ENCODE measurements around the gene AMOTL1. TPM values are rescaled to one million over a fixed set of nuclear protein-coding genes. Genes with fewer than 3 reads are reported as not detected.

AMOTL1 gene
- total RNA-seq, 4 donors from 2014 or later = 2.5 to 19.0 (median 7.2) TPM

- Histone ChIP-seq H3K27ac (peak overlapping the region in 2 of 4 donors; percentile 50 to 55), H3K4me1 (peaks cover 0 to 26% (median 0%) of the 10 kb centered on the region in 4 donors), H3K9me3 (no peaks in the 10 kb centered on the region), H3K4me3 (no peak overlapping the region), H3K27me3 (no peaks in the 10 kb centered on the region), H3K36me3 (no peaks in the 10 kb centered on the region)
- DNase-seq = no peak
- no peak for TF ChIP-seq CTCF (IDR thresholded peaks at IDR 0.05)
- no peak for TF ChIP-seq POLR2A (IDR thresholded peaks at IDR 0.05)
Observed at GRCh38 chr11:94793822-94794221, 25.7 kb downstream of the AMOTL1 start.

GRCh38 chr11:94794287-94795168, 26.4 kb downstream of the AMOTL1 start:
- Histone ChIP-seq H3K4me3 (no peak overlapping the region), H3K36me3 (no peaks in the 10 kb centered on the region), H3K9me3 (no peaks in the 10 kb centered on the region), H3K27ac (peak overlapping the region in 3 of 4 donors; percentile 27 to 55 (median 50)), H3K27me3 (no peaks in the 10 kb centered on the region), H3K4me1 (peaks cover 0 to 22% (median 0%) of the 10 kb centered on the region in 4 donors)
- DNase-seq = no peak
- TF ChIP-seq POLR2A (IDR thresholded peaks at IDR 0.05) (no peak), CTCF (IDR thresholded peaks at IDR 0.05) (no peak)

- no peak overlapping the region for H3K4me3 ChIP-seq
- H3K9me3 ChIP-seq = no peaks in the 10 kb centered on the region
- TF ChIP-seq CTCF (IDR thresholded peaks at IDR 0.05) = no peak
- TF ChIP-seq POLR2A (IDR thresholded peaks at IDR 0.05) = no peak
- no peaks in the 10 kb centered on the region for H3K27me3 ChIP-seq
- H3K4me1 ChIP-seq = peaks cover 0 to 15% (median 0%) of the 10 kb centered on the region in 4 donors
- H3K27ac ChIP-seq = peak overlapping the region in 1 of 4 donors; percentile 50
- no peak for DNase-seq
- no peaks in the 10 kb centered on the region for H3K36me3 ChIP-seq
Observed at GRCh38 chr11:94795476-94796189, 27.5 kb downstream of the AMOTL1 start.

DNA sequence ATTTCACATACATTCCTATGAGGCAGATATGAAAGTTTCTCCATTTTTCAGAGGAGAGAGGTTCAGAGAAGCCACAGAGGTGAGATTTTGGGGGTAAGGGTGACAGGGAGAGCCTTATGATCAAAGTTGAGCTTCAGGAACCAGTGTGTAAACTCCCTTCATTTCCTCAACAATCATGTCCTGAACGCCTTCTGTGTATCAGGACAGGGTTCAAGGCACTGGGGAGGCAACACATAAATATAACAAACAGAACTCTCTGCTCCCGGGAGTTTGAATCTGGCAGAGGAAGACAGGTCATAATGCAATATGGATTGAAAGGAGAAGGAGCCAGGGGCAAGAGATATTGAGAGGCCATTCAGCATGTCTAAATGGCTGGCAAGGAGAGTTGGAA, 28.0 kb downstream of the AMOTL1 start:
- TF ChIP-seq CTCF (IDR thresholded peaks at IDR 0.05) (no peak), POLR2A (IDR thresholded peaks at IDR 0.05) (no peak)
- peaks cover 0 to 14% (median 0%) of the 10 kb centered on the region in 4 donors for H3K4me1 ChIP-seq
- H3K36me3 ChIP-seq = no peaks in the 10 kb centered on the region
- no peaks in the 10 kb centered on the region for H3K9me3 ChIP-seq
- H3K4me3 ChIP-seq = no peak overlapping the region
- DNase-seq = no peak
- H3K27me3 ChIP-seq = no peaks in the 10 kb centered on the region
- no peak overlapping the region for H3K27ac ChIP-seq

- DNase-seq = no peak
- no peaks in the 10 kb centered on the region for H3K27me3 ChIP-seq
Observed at GRCh38 chr11:94796863-94797262, 28.7 kb downstream of the AMOTL1 start.

More at GRCh38 chr11:94796863-94797262, 28.7 kb downstream of the AMOTL1 start:
- Histone ChIP-seq H3K27ac (no peak overlapping the region), H3K4me3 (no peak overlapping the region), H3K36me3 (no peaks in the 10 kb centered on the region), H3K9me3 (no peaks in the 10 kb centered on the region), H3K4me1 (peaks cover 0 to 14% (median 0%) of the 10 kb centered on the region in 4 donors)
- TF ChIP-seq CTCF (IDR thresholded peaks at IDR 0.05) = no peak
- TF ChIP-seq POLR2A (IDR thresholded peaks at IDR 0.05) = no peak
